H9 (cell line): ENCODE measurements around the gene ERC2. TPM values are rescaled to one million over a fixed set of nuclear protein-coding genes. Genes with fewer than 3 reads are reported as not detected.

ENCODE experiments used
- DNase-seq: peaks from one replicate; pipeline ENCODE4 v3.0.0-alpha.2; 2017
- H2AFZ ChIP-seq: one replicate; pipeline ENCODE4 v1.6.1; 2013; ENCODE audit warnings: mild to moderate bottlenecking, low read length, control low read depth, moderate library complexity
- H2AK5ac ChIP-seq: 2 replicates; pipeline ENCODE4 v1.6.1; 2013; ENCODE audit warnings: low read length, control low read depth, mixed read lengths; ENCODE audit not compliant: insufficient read length
- H2BK120ac ChIP-seq: one replicate; pipeline ENCODE4 v1.6.1; 2013; ENCODE audit warnings: low read depth, mild to moderate bottlenecking, low read length, control low read depth, inconsistent platforms; ENCODE audit not compliant: poor library complexity, severe bottlenecking
- H2BK12ac ChIP-seq: 2 replicates; pipeline ENCODE4 v1.6.1; 2013; ENCODE audit warnings: low read length, control low read depth, mixed read lengths, low read depth; ENCODE audit not compliant: insufficient read length
- H2BK15ac ChIP-seq: 2 replicates; pipeline ENCODE4 v1.6.1; 2013; ENCODE audit warnings: low read depth, low read length, control low read depth
- H2BK20ac ChIP-seq: one replicate; pipeline ENCODE4 v1.6.1; 2013; ENCODE audit warnings: low read depth, mild to moderate bottlenecking, low read length, control low read depth, inconsistent platforms; ENCODE audit not compliant: poor library complexity, severe bottlenecking
- H2BK5ac ChIP-seq: 2 replicates; pipeline ENCODE4 v1.6.1; 2013; ENCODE audit warnings: low read length, control low read depth, mixed read lengths; ENCODE audit not compliant: insufficient read length
- H3K14ac ChIP-seq: 2 replicates; pipeline ENCODE4 v1.6.1; 2013; ENCODE audit warnings: low read length, control low read depth; ENCODE audit not compliant: insufficient read depth
- H3K18ac ChIP-seq: 2 replicates; pipeline ENCODE4 v1.6.1; 2013; ENCODE audit warnings: low read depth, mild to moderate bottlenecking, mixed read lengths, low read length, control low read depth; ENCODE audit not compliant: insufficient read length
- H3K23ac ChIP-seq: 2 replicates; pipeline ENCODE4 v1.6.1; 2013; ENCODE audit warnings: low read length, control low read depth, mixed read lengths, low read depth; ENCODE audit not compliant: insufficient read length
- H3K23me2 ChIP-seq: 2 replicates; pipeline ENCODE4 v1.6.1; 2013; ENCODE audit warnings: low read depth, mild to moderate bottlenecking, mixed read lengths, low read length, control low read depth; ENCODE audit not compliant: insufficient read length, poor library complexity, severe bottlenecking
- H3K27ac ChIP-seq: 2 replicates; pipeline ENCODE4 v1.5.1; 2013; ENCODE audit warnings: low read length, control low read depth, mixed read lengths, low read depth; ENCODE audit not compliant: insufficient read length
- H3K27me3 ChIP-seq: 2 replicates; pipeline ENCODE4 v1.6.1; 2013; ENCODE audit warnings: low read length, control low read depth, inconsistent platforms; ENCODE audit not compliant: insufficient read depth
- H3K4ac ChIP-seq: 2 replicates; pipeline ENCODE4 v1.6.1; 2013; ENCODE audit warnings: low read depth, mild to moderate bottlenecking, control low read depth, inconsistent platforms, low read length, moderate library complexity
- H3K4me1 ChIP-seq: 2 replicates; pipeline ENCODE4 v1.6.1; 2013; ENCODE audit warnings: low read length, control low read depth, inconsistent platforms; ENCODE audit not compliant: insufficient read depth
- H3K4me2 ChIP-seq: 2 replicates; pipeline ENCODE4 v1.6.1; 2013; ENCODE audit warnings: low read length, control low read depth, mixed read lengths; ENCODE audit not compliant: insufficient read length, insufficient read depth
- H3K56ac ChIP-seq: 2 replicates; pipeline ENCODE4 v1.6.1; 2013; ENCODE audit warnings: low read depth, mild to moderate bottlenecking, mixed read lengths, low read length, control low read depth; ENCODE audit not compliant: insufficient read length
- H3K79me1 ChIP-seq: 2 replicates; pipeline ENCODE4 v1.6.1; 2013; ENCODE audit warnings: low read depth, mild to moderate bottlenecking, moderate library complexity, low read length, control low read depth, inconsistent platforms; ENCODE audit not compliant: insufficient read depth, poor library complexity, severe bottlenecking
- H3K79me2 ChIP-seq: 2 replicates; pipeline ENCODE4 v1.6.1; 2013; ENCODE audit warnings: low read length, control low read depth, inconsistent platforms; ENCODE audit not compliant: insufficient read depth
- H3K9ac ChIP-seq: 2 replicates; pipeline ENCODE4 v1.6.1; 2013; ENCODE audit warnings: low read length, control low read depth, mixed read lengths; ENCODE audit not compliant: insufficient read length; ENCODE audit errors: extremely low read depth
- H3K9me3 ChIP-seq: one replicate; pipeline ENCODE4 v1.6.1; 2013; ENCODE audit warnings: low read depth, low read length, inconsistent platforms; ENCODE audit not compliant: control insufficient read depth
- H3T11ph ChIP-seq: one replicate; pipeline ENCODE4 v1.6.1; 2013; ENCODE audit warnings: mild to moderate bottlenecking, low read length, control low read depth, inconsistent platforms
- H4K20me1 ChIP-seq: one replicate; pipeline ENCODE4 v1.6.1; 2013; ENCODE audit not compliant: control insufficient read depth, insufficient read length, insufficient read depth
- H4K5ac ChIP-seq: 2 replicates; pipeline ENCODE4 v1.6.1; 2013; ENCODE audit warnings: low read depth, mild to moderate bottlenecking, mixed read lengths, low read length, control low read depth; ENCODE audit not compliant: insufficient read length
- H4K8ac ChIP-seq: replicated peaks from 2 replicates; pipeline ENCODE4 v1.6.1; 2013; ENCODE audit warnings: low read length, control low read depth, mixed read lengths, low read depth; ENCODE audit not compliant: insufficient read length
- H4K91ac ChIP-seq: 2 replicates; pipeline ENCODE4 v1.6.1; 2013; ENCODE audit warnings: low read depth, mild to moderate bottlenecking, moderate library complexity, mixed read lengths, low read length, control low read depth; ENCODE audit not compliant: insufficient read length
- H3K27ac Mint-ChIP-seq, 3 experiments: 2 replicates in 2 of 3; 3 replicates in 1 of 3; pipeline ENCODE4 v1.8.0; 2020 to 2021; ENCODE audit warnings: mixed read lengths in 3 of 3, mild to moderate bottlenecking in 1 of 3, moderate library complexity in 1 of 3
- H3K27me3 Mint-ChIP-seq: 2 replicates; pipeline ENCODE4 v1.8.0; 2021; ENCODE audit warnings: low read depth, mild to moderate bottlenecking, moderate library complexity, mixed read lengths
- H3K36me3 Mint-ChIP-seq, 3 experiments: 2 replicates in 2 of 3; 3 replicates in 1 of 3; pipeline ENCODE4 v1.8.0; 2020 to 2021; ENCODE audit warnings: low read depth in 3 of 3, mixed read lengths in 3 of 3; ENCODE audit not compliant: insufficient read depth in 1 of 3
- H3K4me1 Mint-ChIP-seq, 2 experiments: 2 replicates each; pipeline ENCODE4 v1.8.0; 2020; ENCODE audit warnings: mixed read lengths in 2 of 2
- H3K4me3 Mint-ChIP-seq, 2 experiments: 2 replicates in 1 of 2; 3 replicates in 1 of 2; pipeline ENCODE4 v1.8.0; 2020 to 2021; ENCODE audit warnings: mild to moderate bottlenecking in 2 of 2, mixed read lengths in 2 of 2, moderate library complexity in 1 of 2
- H3K9me3 Mint-ChIP-seq, 2 experiments: 2 replicates in 1 of 2; 3 replicates in 1 of 2; pipeline ENCODE4 v1.8.0; 2020; ENCODE audit warnings: mild to moderate bottlenecking in 2 of 2, mixed read lengths in 2 of 2, moderate library complexity in 1 of 2
- CTCF ChIP-seq: fragments of 200-600 bp; sonication (generic); conservative IDR thresholded peaks from 3 replicates; pipeline ENCODE4 v1.8.0; 2021; ENCODE audit warnings: antibody characterized with exemption, mild to moderate bottlenecking
- WGBS: extraction: QIAGEN DNeasy Blood & Tissue Kit; methylation state at CpG from one replicate; pipeline ENCODE4 v1.1.7; 2013; ENCODE audit warnings: missing lambda C conversion rate, low lambda C conversion rate, mixed read lengths; ENCODE audit not compliant: insufficient read length; ENCODE audit errors: extremely low coverage; 5-methylcytosine and 5-hydroxymethylcytosine counted together
- total RNA-seq: library from RNA; stranded (reverse); gene quantifications from 2 replicates; pipeline ENCODE4 v1.2.1, GENCODE V29; 2021

ERC2 gene
- total RNA-seq, 1 experiment from 2014 or later, result 15.4 TPM

- H3K9me3 ChIP-seq, result no peaks in the 10 kb centered on the region
- no peak overlapping the region for H3K27ac ChIP-seq
- no peak overlapping the region for H3K4ac ChIP-seq
- no peak for DNase-seq
- no peak overlapping the region for H3K9ac ChIP-seq
- WGBS, result no CpG with 5 or more reads among the region's 2 CpGs
- H2BK15ac ChIP-seq, result no peak overlapping the region
- no peak overlapping the region for H2AK5ac ChIP-seq
- H2BK20ac ChIP-seq, result no peak overlapping the region
- no peak overlapping the region for H2BK12ac ChIP-seq
- Mint-ChIP-seq H3K4me3 (no peak overlapping the region), H3K9me3 (no peaks in the 10 kb centered on the region), H3K36me3 (no peaks in the 10 kb centered on the region; a peak in 2 of 7 replicates), H3K4me1 (peaks cover 20 to 22% of the 10 kb centered on the region in 2 experiments), H3K27ac (no peak overlapping the region), H3K27me3 (no peaks in the 10 kb centered on the region)
- H3K23me2 ChIP-seq, result no peaks in the 10 kb centered on the region
- TF ChIP-seq CTCF, result no peak
- no peak overlapping the region for H3K14ac ChIP-seq
- no peak overlapping the region for H2BK120ac ChIP-seq
- H3K4me1 ChIP-seq, result no peaks in the 10 kb centered on the region
- no peak overlapping the region for H3T11ph ChIP-seq
- no peak overlapping the region for H3K18ac ChIP-seq
- no peaks in the 10 kb centered on the region for H3K79me2 ChIP-seq
- no peaks in the 10 kb centered on the region for H3K79me1 ChIP-seq
- H4K5ac ChIP-seq, result no peak overlapping the region
- H2AFZ ChIP-seq, result no peak overlapping the region
- H4K8ac ChIP-seq, result no peak overlapping the region
- no peak overlapping the region for H2BK5ac ChIP-seq
- no peak overlapping the region for H4K91ac ChIP-seq
- no peaks in the 10 kb centered on the region for H4K20me1 ChIP-seq
- H3K56ac ChIP-seq, result no peak overlapping the region
- H3K4me2 ChIP-seq, result no peak overlapping the region
- H3K27me3 ChIP-seq, result no peaks in the 10 kb centered on the region
- H3K23ac ChIP-seq, result no peak overlapping the region
Observed at GRCh38 chr3:55891106-55891505, 577.2 kb downstream of the ERC2 start.
